ENCODE data around the gene SLC28A1.

DNA sequence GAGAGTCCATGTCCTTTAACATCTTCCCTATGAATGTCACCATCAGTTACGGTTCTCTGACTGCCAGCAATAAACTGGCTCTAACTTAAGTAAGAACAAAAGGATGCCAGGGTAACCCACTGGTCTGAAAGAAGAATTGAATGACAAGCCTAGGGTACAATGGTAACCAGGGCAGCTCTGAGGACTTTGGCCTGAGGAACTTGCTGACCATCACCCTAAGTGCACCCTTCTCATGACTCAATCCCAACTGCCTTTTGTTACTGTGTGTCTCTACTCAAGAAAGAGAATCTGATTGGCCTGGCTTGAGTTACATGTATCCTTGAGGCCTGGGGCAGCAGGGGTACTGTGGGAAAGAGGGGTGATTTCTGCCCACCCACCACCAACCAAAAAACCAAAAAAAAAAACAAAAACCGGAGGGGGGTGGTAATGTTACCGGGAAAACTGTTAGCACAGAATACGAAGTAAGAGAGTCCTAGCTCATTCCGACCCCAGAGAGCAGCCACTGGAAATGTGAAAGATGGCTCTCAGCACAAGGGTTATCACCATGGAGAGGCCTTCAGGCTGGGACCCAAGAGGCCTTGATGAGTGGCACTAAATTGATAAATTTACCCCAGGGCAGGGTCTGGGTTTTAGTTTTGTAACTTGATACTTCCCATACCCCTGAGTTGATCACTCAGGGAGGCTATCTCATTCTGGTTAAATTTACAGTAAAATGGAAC is 9.3 kb upstream of the SLC28A1 start:
- TF ChIP-seq SIN3A (IDR thresholded peaks at IDR 0.05; ENCODE audit: low read depth) (no peak), POLR2AphosphoS5 (IDR thresholded peaks at IDR 0.05; ENCODE audit: low read depth, low read length) (no peak), EZH2 (IDR thresholded peaks at IDR 0.05) (no peak), POLR2A (IDR thresholded peaks at IDR 0.05; ENCODE audit: borderline replicate concordance, extremely low read depth, insufficient read depth, insufficient read length) (no peak), RAD21 (IDR thresholded peaks at IDR 0.05; ENCODE audit: low read depth) (no peak), EGR1 (IDR thresholded peaks at IDR 0.05; ENCODE audit: low read depth) (no peak), EZH2phosphoT487 (IDR thresholded peaks at IDR 0.05; ENCODE audit: borderline replicate concordance) (no peak), ZFX (IDR thresholded peaks at IDR 0.05) (no peak)
- TF ChIP-seq, protein P1, sequence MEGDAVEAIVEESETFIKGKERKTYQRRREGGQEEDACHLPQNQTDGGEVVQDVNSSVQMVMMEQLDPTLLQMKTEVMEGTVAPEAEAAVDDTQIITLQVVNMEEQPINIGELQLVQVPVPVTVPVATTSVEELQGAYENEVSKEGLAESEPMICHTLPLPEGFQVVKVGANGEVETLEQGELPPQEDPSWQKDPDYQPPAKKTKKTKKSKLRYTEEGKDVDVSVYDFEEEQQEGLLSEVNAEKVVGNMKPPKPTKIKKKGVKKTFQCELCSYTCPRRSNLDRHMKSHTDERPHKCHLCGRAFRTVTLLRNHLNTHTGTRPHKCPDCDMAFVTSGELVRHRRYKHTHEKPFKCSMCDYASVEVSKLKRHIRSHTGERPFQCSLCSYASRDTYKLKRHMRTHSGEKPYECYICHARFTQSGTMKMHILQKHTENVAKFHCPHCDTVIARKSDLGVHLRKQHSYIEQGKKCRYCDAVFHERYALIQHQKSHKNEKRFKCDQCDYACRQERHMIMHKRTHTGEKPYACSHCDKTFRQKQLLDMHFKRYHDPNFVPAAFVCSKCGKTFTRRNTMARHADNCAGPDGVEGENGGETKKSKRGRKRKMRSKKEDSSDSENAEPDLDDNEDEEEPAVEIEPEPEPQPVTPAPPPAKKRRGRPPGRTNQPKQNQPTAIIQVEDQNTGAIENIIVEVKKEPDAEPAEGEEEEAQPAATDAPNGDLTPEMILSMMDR (IDR thresholded peaks at IDR 0.05 in 2 of 3, conservative IDR thresholded peaks at IDR 0.05 in 1 of 3; ENCODE audit: borderline replicate concordance in 1 of 3, insufficient read depth in 1 of 3, low read depth in 2 of 3, low read length in 2 of 3), result no peak
- TF ChIP-seq, protein P2, sequence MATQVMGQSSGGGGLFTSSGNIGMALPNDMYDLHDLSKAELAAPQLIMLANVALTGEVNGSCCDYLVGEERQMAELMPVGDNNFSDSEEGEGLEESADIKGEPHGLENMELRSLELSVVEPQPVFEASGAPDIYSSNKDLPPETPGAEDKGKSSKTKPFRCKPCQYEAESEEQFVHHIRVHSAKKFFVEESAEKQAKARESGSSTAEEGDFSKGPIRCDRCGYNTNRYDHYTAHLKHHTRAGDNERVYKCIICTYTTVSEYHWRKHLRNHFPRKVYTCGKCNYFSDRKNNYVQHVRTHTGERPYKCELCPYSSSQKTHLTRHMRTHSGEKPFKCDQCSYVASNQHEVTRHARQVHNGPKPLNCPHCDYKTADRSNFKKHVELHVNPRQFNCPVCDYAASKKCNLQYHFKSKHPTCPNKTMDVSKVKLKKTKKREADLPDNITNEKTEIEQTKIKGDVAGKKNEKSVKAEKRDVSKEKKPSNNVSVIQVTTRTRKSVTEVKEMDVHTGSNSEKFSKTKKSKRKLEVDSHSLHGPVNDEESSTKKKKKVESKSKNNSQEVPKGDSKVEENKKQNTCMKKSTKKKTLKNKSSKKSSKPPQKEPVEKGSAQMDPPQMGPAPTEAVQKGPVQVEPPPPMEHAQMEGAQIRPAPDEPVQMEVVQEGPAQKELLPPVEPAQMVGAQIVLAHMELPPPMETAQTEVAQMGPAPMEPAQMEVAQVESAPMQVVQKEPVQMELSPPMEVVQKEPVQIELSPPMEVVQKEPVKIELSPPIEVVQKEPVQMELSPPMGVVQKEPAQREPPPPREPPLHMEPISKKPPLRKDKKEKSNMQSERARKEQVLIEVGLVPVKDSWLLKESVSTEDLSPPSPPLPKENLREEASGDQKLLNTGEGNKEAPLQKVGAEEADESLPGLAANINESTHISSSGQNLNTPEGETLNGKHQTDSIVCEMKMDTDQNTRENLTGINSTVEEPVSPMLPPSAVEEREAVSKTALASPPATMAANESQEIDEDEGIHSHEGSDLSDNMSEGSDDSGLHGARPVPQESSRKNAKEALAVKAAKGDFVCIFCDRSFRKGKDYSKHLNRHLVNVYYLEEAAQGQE (IDR thresholded peaks at IDR 0.05; ENCODE audit: low read depth), result no peak
